B cell (primary cell): ENCODE measurements around the gene NOL4L. TPM values are rescaled to one million over a fixed set of nuclear protein-coding genes. Genes with fewer than 3 reads are reported as not detected.
A peak's percentile ranks its signal among the peaks of the same experiment; 100 is the strongest.

Experiments
- ATAC-seq: fragments of 200-7000 bp; cut with Tn5 transposase; one replicate; pipeline ENCODE4 v1.10.0; 2021; ENCODE audit warnings: low read depth, mild to moderate bottlenecking, moderate number of reproducible peaks, moderate library complexity
- CTCF ChIA-PET: fragments of 350-600 bp; sonication (Branson Sonifier 250); formaldehyde crosslinking; loops from one replicate; lab custom pipeline; 2021; ENCODE audit warnings: antibody characterized with exemption, inconsistent platforms; lab: Charles Lee
- POLR2A ChIA-PET: fragments of 350-600 bp; sonication (Branson Sonifier 250); formaldehyde crosslinking; loops from one replicate; lab custom pipeline; 2021; ENCODE audit warnings: antibody characterized with exemption; lab: Charles Lee
- DNase-seq: peaks from one replicate; pipeline ENCODE4 v3.0.0; 2013
- H2AFZ ChIP-seq: 2 replicates; pipeline ENCODE4 v1.6.1; 2012; ENCODE audit warnings: mild to moderate bottlenecking, low read depth, low read length; ENCODE audit not compliant: insufficient read depth, poor library complexity, severe bottlenecking
- H3K27ac ChIP-seq, 2 donors: 1 replicate in 1 of 2; 2 replicates in 1 of 2; pipeline ENCODE4 v1.5.1; 2012 to 2013; ENCODE audit warnings: low read length in 2 of 2, mild to moderate bottlenecking in 2 of 2, moderate library complexity in 1 of 2
- H3K27me3 ChIP-seq, 4 experiments: fragments of 200-600 bp in 1 of 4; sonication (generic) in 1 of 4; replicated peaks in 1 of 4; 1 replicate in 2 of 4; 2 replicates in 2 of 4; pipeline versions ENCODE4 v1.6.1 to v1.7.0; 2013 to 2016; ENCODE audit warnings: low read length in 3 of 4, mild to moderate bottlenecking in 2 of 4, mixed read lengths in 1 of 4, moderate library complexity in 1 of 4; ENCODE audit not compliant: insufficient read depth in 4 of 4, control insufficient read depth in 3 of 4; ENCODE audit errors: control extremely low read depth in 1 of 4
- H3K36me3 ChIP-seq, 2 experiments: replicated peaks in 1 of 2; 1 replicate in 1 of 2; 2 replicates in 1 of 2; pipeline versions ENCODE4 v1.6.1 to v1.7.1; 2013; ENCODE audit warnings: low read length in 1 of 2; ENCODE audit not compliant: insufficient read depth in 2 of 2, control insufficient read depth in 1 of 2; ENCODE audit errors: control extremely low read depth in 1 of 2, extremely low read depth in 1 of 2
- H3K4me1 ChIP-seq, 2 donors: fragments of 200-600 bp in 1 of 2; sonication (generic) in 1 of 2; 1 replicate in 1 of 2; 2 replicates in 1 of 2; pipeline versions ENCODE4 v1.5.1 to v1.6.1; 2013 to 2017; ENCODE audit warnings: low read length in 2 of 2; ENCODE audit not compliant: control insufficient read depth in 2 of 2, insufficient read depth in 2 of 2
- H3K4me2 ChIP-seq: replicated peaks from 2 replicates; pipeline ENCODE3; 2012; ENCODE audit warnings: mild to moderate bottlenecking, low read depth, low read length; ENCODE audit not compliant: poor library complexity, severe bottlenecking
- H3K4me3 ChIP-seq, 5 experiments: fragments of 200-600 bp in 1 of 5; sonication (generic) in 1 of 5; 1 replicate in 3 of 5; 2 replicates in 2 of 5; pipeline versions ENCODE4 v1.5.1 to v1.7.0; 2011 to 2016; ENCODE audit warnings: low read length in 4 of 5, mild to moderate bottlenecking in 4 of 5, low read depth in 2 of 5, control low read depth in 1 of 5, moderate library complexity in 1 of 5; ENCODE audit not compliant: insufficient read depth in 1 of 5; ENCODE audit errors: control extremely low read depth in 1 of 5, extremely low read depth in 1 of 5
- H3K79me2 ChIP-seq: fragments of 200-600 bp; sonication (generic); one replicate; pipeline ENCODE4 v1.6.0; 2016; ENCODE audit warnings: low read length; ENCODE audit not compliant: control insufficient read depth, insufficient read depth
- H3K9ac ChIP-seq: fragments of 200-600 bp; sonication (generic); 2 replicates; pipeline ENCODE4 v1.6.1; 2017; ENCODE audit warnings: mild to moderate bottlenecking, low read length, moderate library complexity
- H3K9me3 ChIP-seq, 3 donors: one replicate each; pipeline versions ENCODE4 v1.6.1 to v1.7.1; 2013; ENCODE audit warnings: low read length in 2 of 3; ENCODE audit not compliant: control insufficient read depth in 2 of 3, insufficient read depth in 1 of 3; ENCODE audit errors: control extremely low read depth in 1 of 3
- H4K20me1 ChIP-seq: 2 replicates; pipeline ENCODE4 v1.6.0; 2012; ENCODE audit warnings: mild to moderate bottlenecking, low read length; ENCODE audit not compliant: insufficient read depth, control insufficient read depth, poor library complexity, severe bottlenecking
- H3K27ac Mint-ChIP-seq: one replicate; pipeline ENCODE4 v1.8.0; 2021; ENCODE audit warnings: mixed read lengths
- H3K27me3 Mint-ChIP-seq: one replicate; pipeline ENCODE4 v1.8.0; 2021; ENCODE audit warnings: mixed read lengths
- H3K4me1 Mint-ChIP-seq: one replicate; pipeline ENCODE4 v1.8.0; 2021; ENCODE audit warnings: mixed read lengths
- H3K4me3 Mint-ChIP-seq: one replicate; pipeline ENCODE4 v1.8.0; 2021; ENCODE audit warnings: mixed read lengths
- H3K9me3 Mint-ChIP-seq: one replicate; pipeline ENCODE4 v1.8.0; 2022; ENCODE audit warnings: mixed read lengths; ENCODE audit not compliant: insufficient read depth
- CTCF ChIP-seq: fragments of 200-600 bp; IDR thresholded peaks from one replicate; pipeline ENCODE4 v1.8.0; 2022; ENCODE audit warnings: antibody characterized with exemption, mild to moderate bottlenecking
- EZH2 ChIP-seq: IDR thresholded peaks from 2 replicates; pipeline ENCODE4 v1.6.1; 2012; ENCODE audit warnings: borderline replicate concordance, low read depth, mild to moderate bottlenecking, moderate library complexity, low read length; ENCODE audit not compliant: insufficient read depth, poor library complexity, severe bottlenecking
- WGBS: methylation state at CpG from one replicate; pipeline ENCODE4 v1.1.5; 2013; ENCODE audit warnings: missing lambda C conversion rate; ENCODE audit not compliant: insufficient coverage; 5-methylcytosine and 5-hydroxymethylcytosine counted together
- intact Hi-C: fragments of 100-400 bp; cut with micrococcal nuclease; formaldehyde crosslinking; loops from one replicate; pipeline ENCODE4 v1.10.0; 2022
- polyA plus RNA-seq: library from polyadenylated mRNA; depleted of rRNA; stranded (reverse); fragments of >200 nt; gene quantifications from 2 replicates; pipeline ENCODE4 v1.2.3, GENCODE V29; 2012
- total RNA-seq, 2 donors: library from RNA; stranded (reverse); fragments of 120-200 nt in 1 of 2; gene quantifications; 1 replicate in 1 of 2; 2 replicates in 1 of 2; pipeline versions ENCODE4 v1.2.3 to v1.2.4, GENCODE V29; 2013 to 2022

The NOL4L gene
- total and polyA plus RNA-seq, 2 donors (not counting 1 experiment from before 2014, with no cell fraction given): 6.5 to 7.9 TPM

- H3K36me3 ChIP-seq: no peaks in the 10 kb centered on the region
- peaks cover 45% of the 10 kb centered on the region for H3K4me1 Mint-ChIP-seq
- no peaks in the 10 kb centered on the region for H3K27me3 ChIP-seq
- ChIA-PET CTCF (interaction anchor here (0.8 to 9.0 kb wide), 6 partner anchors 8 to 134 kb away, joined by 3 to 99 read pairs (median 8); partner anchors contain the start of gene C20orf203), POLR2A (interaction anchor here (0.7 to 1.0 kb wide), 3 partner anchors 14 to 87 kb away, joined by 3 read pairs; no protein-coding TSS in a partner anchor)
- H3K27ac ChIP-seq: peak overlapping the region; percentile 62 to 69
- H3K9me3 ChIP-seq: no peaks in the 10 kb centered on the region
- H3K4me3 ChIP-seq: peak overlapping the region in 1 of 5 experiments; percentile 9
- 39% methylated on average over 12 of the region's 13 CpGs for WGBS
- peak; percentile 50 for DNase-seq
- H4K20me1 ChIP-seq: no peaks in the 10 kb centered on the region
- H3K9me3 Mint-ChIP-seq: no peaks in the 10 kb centered on the region
- H2AFZ ChIP-seq: peak overlapping the region; percentile 79
- H3K4me1 ChIP-seq: peaks cover 46 to 53% of the 10 kb centered on the region in 2 donors
- no peaks in the 10 kb centered on the region for H3K27me3 Mint-ChIP-seq
- ATAC-seq: peak; percentile 9
- H3K4me3 Mint-ChIP-seq: peak overlapping the region; percentile 50
- intact Hi-C loops: loop anchor here (5.0 kb wide), 4 partner anchors 42 to 282 kb away; partner anchors contain the start of gene ASXL1
- TF ChIP-seq EZH2 (no peak), CTCF (no peak)
- H3K9ac ChIP-seq: peak overlapping the region; percentile 24
- H3K4me2 ChIP-seq: peak overlapping the region; percentile 60
- peak overlapping the region; percentile 88 for H3K27ac Mint-ChIP-seq
- H3K79me2 ChIP-seq: peaks cover 16% of the 10 kb centered on the region
Measured at GRCh38 chr20:32539817-32540675, 45.1 kb downstream of the NOL4L start.
